HPDE6-E6E7 (cell line): ENCODE data around the gene ZHX3.
A peak's percentile ranks its signal among the peaks of the same experiment; 100 is the strongest.

Experiments
- DNase-seq: peaks from one replicate; pipeline ENCODE4 v3.0.0; 2011; ENCODE audit warnings: missing footprints; ENCODE audit errors: extremely low spot score

The ZHX3 gene

GRCh38 chr20:41299899-41300298 lies 17.6 kb downstream of the ZHX3 start:
- DNase-seq = no peak

- DNase-seq = no peak
Observed at GRCh38 chr20:41293269-41294037, 24.1 kb downstream of the ZHX3 start.

DNA sequence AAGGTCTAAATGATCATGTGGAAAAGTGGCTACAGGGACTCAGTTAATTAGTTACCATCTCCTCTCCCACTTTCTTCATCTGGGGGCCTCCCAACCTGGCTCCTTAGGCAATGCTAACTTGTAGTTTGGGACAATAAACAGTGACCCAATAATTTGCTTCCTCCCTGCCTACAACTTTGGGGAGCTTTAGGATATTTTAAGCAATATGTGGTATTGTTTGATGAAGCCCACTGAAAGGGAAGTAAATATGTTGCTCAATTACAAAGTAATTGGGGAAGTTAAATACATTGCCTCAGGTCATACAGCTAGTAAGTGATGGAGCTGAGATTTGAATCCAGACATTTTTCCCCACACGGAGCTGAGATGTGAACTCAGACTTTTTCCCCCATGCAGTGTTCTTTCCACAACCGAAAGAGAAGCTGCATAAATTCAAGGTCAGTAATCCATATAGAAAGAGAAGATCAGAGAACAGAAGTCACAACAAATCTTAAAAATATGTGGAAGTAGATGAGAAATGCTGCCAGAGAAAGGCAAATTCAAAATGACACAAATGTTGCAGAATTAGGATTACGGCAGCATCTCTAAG lies 26.6 kb downstream of the ZHX3 start:
- no peak for DNase-seq

DNA sequence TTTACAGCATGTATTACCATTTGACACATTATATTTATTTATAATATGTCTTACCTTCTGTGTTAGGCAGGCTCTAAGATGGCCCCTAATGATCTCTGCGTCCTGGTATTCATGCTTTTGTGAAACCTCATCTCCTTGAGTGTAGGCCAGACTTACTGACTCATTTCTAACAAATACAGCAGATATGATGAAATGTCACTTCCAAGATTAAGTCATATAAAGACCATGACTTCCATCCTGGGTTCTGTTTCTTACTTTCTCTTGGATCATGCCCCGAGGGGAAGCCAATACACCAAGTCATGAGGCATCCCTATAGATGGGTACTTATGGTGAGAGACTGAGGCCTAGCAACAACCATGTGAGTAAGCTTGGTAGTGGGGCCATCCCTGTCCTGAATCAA lies 30.2 kb downstream of the ZHX3 start:
- no peak for DNase-seq

DNA sequence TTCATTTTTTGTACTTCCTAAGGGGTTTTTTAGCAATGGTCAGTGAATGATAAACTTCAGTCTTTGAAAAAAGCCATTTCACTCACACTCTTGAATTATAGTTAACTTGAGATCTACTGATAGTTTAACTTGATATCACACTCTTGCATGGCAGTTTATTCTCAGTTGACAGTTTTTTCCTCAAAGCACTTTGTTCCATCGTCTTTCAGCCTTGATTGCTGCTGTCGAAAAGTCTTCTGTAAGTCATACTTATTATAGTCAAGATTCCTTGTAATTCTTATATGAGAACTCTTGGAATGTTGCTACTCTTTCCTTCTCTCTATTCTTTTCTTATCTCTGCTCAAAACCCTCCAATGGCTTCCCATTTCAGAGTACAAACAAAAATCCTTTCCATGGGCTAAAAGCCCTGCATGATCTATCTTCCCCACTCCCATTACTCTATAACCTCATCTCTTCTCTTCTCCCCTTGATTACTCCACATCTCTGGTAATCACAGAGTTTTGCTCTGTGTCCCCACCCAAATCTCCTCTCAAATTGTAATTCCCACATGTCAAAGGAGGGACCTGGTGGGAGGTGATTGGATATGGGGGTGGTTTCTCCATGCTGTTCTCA lies 31.2 kb downstream of the ZHX3 start:
- no peak for DNase-seq

DNA sequence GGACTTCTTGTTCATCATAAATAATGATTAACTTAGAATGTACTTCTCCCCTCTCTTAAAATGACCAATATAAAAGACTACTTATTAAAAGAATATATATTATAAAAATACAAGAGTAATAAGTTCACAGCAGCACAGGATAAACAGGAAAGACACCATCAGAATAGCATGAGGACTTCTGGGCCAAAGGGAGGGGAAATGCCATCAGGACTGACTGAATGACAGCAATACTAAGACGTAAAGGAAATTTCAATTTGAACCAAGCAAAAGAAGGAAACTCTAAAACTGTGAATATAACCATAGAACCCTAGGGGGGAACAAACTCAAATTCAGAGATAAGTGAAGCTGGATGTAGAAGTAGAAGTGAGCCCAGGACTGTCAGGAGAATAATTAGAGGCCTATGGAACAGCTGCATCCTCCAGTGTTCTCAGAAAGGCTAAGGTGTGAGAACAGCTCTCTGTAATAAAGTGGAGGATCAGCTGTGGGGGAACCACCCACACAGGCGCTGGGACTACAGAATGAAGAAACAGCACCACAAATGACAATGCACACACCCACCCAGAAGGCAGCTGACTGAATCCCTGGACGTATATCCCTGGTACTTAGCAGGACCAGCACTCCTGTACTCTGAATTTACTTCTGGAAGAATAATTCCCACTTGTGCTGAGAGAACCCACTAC lies 37.8 kb downstream of the ZHX3 start:
- DNase-seq = no peak

DNA sequence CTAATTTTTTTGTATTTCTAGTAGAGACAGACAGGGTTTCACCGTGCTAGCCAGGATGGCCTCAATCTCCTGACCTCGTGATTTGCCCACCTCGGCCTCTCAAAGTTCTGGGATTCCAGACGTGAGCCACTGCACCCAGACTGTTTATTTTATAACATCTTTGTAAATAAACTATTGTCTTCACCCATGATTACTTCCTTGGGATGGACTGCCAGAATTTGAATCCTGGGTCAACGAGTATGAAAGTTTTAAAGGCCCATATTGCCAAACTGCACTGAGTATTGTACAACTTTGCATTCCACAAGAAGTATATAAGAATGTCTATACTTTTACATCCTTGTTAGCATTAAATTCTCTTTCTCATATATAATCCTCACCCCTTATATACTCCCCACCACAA lies 38.6 kb downstream of the ZHX3 start:
- DNase-seq = no peak

GRCh38 chr20:41277049-41277448 lies 40.5 kb downstream of the ZHX3 start:
- DNase-seq = no peak

GRCh38 chr20:41276317-41276751 lies 41.2 kb downstream of the ZHX3 start:
- DNase-seq = no peak

DNA sequence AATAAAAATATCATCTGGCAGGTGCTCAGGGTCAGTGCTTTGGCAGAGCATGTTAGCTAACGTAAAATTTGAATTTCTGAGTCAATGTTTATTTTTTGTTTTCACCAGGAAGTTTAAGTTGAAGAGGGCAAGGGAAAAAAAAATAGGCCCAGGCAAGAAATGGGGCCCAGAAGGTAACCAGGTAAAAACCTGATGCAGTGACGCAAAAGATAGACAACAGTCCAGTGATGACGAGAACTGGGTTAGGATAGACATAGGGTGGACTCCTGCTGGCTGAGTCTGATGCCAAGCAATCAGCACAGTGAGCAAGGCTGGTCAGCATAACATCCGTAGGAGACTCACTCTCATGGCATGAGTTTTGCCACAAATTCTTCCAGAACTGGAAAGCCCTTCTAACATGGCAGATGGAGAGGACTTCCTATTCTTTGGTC lies 42.2 kb downstream of the ZHX3 start:
- no peak for DNase-seq

GRCh38 chr20:41274152-41274551 lies 43.4 kb downstream of the ZHX3 start:
- no peak for DNase-seq

- no peak for DNase-seq
Observed at GRCh38 chr20:41273445-41273844, 44.1 kb downstream of the ZHX3 start.

GRCh38 chr20:41272339-41272738 lies 45.2 kb downstream of the ZHX3 start:
- no peak for DNase-seq

DNA sequence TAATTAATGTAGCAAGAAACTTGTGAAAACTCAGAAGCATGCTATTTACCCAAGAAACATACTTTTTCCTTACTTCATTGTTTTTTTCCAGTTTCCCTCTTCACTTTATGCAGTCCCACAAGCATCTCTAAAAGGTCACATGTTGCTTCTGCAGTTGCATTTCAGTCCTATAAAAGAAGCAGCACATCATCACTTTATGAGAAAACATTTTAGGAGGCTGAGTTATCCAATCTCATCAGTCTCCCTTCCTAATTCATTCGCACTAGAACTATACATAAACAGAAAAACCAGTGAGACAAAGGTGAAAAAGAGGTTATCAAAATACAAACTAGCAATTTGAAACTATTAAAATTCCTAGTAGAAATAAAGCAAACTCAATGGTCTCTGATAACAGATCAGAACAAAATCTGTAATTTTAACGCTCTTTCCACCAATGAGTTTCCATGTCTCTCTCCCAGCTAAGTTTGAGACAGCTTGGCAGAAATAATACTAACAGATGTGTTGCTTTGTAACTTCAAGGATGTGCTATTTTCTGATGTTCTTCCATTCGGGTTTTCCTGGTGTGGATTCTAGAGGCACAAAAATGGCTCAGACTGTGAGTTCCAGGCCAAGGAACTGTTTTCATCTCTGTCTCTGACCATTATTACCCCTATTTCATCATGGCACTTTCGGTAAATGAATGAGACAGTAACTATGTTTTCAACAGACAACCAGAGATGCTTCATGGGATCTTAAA lies 48.4 kb downstream of the ZHX3 start:
- DNase-seq = no peak

DNA sequence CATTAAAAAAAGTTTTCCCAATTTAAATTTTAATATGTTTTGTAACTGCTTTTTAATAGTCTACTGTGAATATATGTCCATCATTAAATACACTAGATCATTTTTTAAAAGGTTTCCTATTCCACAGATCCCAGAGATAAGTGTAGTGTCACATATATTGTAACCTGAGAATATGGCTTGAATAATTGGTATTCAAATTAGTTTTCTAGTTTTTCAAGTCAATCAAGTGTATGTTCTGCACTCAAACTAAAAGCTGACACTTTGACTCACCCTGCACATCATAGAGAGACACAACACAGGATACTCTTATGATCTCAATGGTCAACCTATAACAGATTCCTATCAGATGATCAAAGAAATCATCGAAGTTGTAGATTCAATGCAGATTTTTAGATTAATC lies 49.1 kb downstream of the ZHX3 start:
- no peak for DNase-seq

- DNase-seq = no peak
Observed at GRCh38 chr20:41265938-41266337, 51.6 kb downstream of the ZHX3 start.

GRCh38 chr20:41264819-41265218 lies 52.7 kb downstream of the ZHX3 start:
- no peak for DNase-seq

DNA sequence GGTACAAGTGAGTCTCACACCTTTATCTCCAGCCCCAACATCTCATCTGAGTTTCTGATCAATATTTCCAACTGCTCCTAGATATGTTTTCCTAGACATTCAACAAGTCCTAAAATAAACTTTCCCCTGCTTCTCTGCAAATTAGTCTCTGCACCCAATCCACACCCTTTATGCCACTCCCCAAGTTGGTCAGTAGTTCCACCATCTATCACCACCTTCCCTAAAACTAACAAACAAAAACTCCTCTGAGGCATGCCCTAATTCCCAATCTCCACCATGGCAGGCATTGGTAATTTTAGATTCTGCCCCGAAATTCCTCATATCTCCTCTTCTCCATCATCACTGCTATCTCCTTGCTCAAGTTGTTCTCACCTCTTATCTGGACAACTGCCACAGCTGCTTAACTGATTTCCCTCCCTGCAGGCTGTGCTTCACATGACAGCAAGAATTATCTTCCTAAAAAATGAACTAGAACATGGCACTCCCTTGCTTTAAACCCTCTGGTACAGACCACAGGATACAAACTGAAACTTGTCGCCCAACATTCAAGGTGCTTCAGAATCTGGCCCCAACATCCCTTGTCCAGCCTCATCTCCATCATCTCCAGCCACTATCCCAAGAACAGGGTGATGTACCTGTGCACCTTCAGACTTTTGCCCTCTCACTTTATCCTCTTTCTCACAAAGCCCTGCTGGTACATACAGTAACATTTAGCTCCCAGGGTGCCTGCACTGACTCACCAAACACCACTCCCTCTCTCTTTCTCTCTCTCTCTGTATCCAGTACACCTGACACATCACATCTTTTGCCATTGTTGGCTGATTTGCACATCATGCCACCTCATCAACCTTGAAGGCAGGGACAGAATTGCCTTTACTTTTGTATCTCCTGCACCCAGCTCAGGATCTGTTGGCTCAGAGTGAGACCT lies 55.5 kb downstream of the ZHX3 start:
- DNase-seq = peak; percentile 67

DNA sequence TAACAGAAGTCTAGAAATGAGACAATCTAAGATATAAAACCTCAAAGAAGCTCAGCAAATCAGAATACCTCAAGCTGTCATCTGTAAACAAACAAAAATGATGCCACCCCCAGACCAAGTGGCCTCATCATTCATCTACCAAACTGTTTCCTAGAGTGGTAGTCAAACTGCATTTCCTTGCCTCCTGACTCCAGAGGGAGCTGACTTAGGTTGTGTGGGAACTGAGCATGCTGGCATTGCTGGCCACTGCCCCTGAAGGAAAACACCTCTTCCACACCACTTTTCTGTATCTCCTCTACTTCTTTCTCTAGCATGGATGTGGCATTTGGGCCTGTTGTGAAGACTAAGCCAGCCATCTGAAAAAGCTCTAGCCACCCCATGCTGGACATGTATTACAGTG lies 56.3 kb downstream of the ZHX3 start:
- DNase-seq = no peak

DNA sequence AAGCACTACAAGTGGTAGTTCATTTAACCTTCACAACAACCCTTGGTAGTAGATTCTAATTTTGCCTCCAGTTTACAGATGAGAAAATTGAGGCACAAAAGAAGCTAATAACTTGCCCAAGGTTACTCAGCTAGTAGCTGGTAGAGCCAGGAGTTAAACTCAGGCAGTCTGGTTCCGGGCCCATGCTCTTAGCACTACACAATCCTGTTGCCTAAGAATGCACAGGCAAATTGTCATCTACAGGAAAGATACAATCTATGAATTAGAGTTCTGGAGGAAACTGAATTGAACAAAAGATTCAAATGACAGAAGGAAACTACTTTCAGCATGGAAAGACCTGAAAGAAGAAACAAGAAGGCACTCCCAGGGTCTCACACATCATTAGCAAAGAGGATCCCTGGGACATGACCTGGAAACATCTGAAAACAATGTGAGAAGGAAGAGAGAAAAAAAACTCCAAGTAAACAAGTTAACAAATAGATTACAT lies 56.8 kb downstream of the ZHX3 start:
- DNase-seq = no peak

- DNase-seq = no peak
Observed at GRCh38 chr20:41259309-41259708, 58.2 kb downstream of the ZHX3 start.
